SK-N-SH treated with all-trans-retinoic acid at 6 μM for 48 hours (cell line): Measurements from ENCODE around the gene TNFRSF21.

Experiments used
- ATAC-seq: fragments of 200-7000 bp; cut with Tn5 transposase; 3 replicates; pipeline ENCODE4 v1.9.1; 2020; ENCODE audit warnings: mild to moderate bottlenecking, moderate library complexity
- ARNTL ChIP-seq: fragments of 450-650 bp; formaldehyde crosslinking; IDR thresholded peaks from 2 replicates; pipeline ENCODE4 v1.5.0; 2020; ENCODE audit warnings: low read depth, mild to moderate bottlenecking, moderate library complexity, borderline replicate concordance
- CREB5 ChIP-seq: fragments of 250-450 bp; sonication (Bioruptor Pico); IDR thresholded peaks from 2 replicates; pipeline ENCODE4 v1.5.1; 2020; ENCODE audit warnings: low read depth, mild to moderate bottlenecking, moderate library complexity
- CSDC2 ChIP-seq: fragments of 250-450 bp; sonication (Bioruptor Pico); IDR thresholded peaks from 2 replicates; pipeline ENCODE4 v1.5.0; 2020; ENCODE audit warnings: mild to moderate bottlenecking, moderate library complexity
- ESRRG ChIP-seq: fragments of 250-450 bp; sonication (Bioruptor Pico); IDR thresholded peaks from 2 replicates; pipeline ENCODE4 v1.6.1; 2021; ENCODE audit warnings: mild to moderate bottlenecking
- GLIS3 ChIP-seq: fragments of 250-450 bp; sonication (Bioruptor Pico); IDR thresholded peaks from 2 replicates; pipeline ENCODE4 v1.5.0; 2020; ENCODE audit warnings: mild to moderate bottlenecking, moderate library complexity
- ISL1 ChIP-seq: fragments of 250-450 bp; sonication (Bioruptor Pico); IDR thresholded peaks from 2 replicates; pipeline ENCODE4 v2.1.2; 2022; ENCODE audit warnings: mild to moderate bottlenecking, moderate library complexity
- RARB ChIP-seq: fragments of 250-450 bp; sonication (Bioruptor Pico); IDR thresholded peaks from 2 replicates; pipeline ENCODE4 v1.8.0; 2021; ENCODE audit warnings: mild to moderate bottlenecking, moderate library complexity
- SNAI2 ChIP-seq: fragments of 250-450 bp; sonication (Bioruptor Pico); IDR thresholded peaks from 2 replicates; pipeline ENCODE4 v1.5.0; 2020; ENCODE audit warnings: mild to moderate bottlenecking, moderate library complexity
- TCF4 ChIP-seq: fragments of 250-450 bp; sonication (Bioruptor Pico); IDR thresholded peaks from 2 replicates; pipeline ENCODE4 v1.8.0; 2021; ENCODE audit warnings: mild to moderate bottlenecking, moderate library complexity, borderline replicate concordance
- TOX ChIP-seq: fragments of 250-450 bp; sonication (Bioruptor Pico); IDR thresholded peaks from 2 replicates; pipeline ENCODE4 v1.8.0; 2021; ENCODE audit warnings: mild to moderate bottlenecking, moderate library complexity, borderline replicate concordance
- ZC3H10 ChIP-seq: fragments of 250-450 bp; sonication (Bioruptor Pico); IDR thresholded peaks from 2 replicates; pipeline ENCODE4 v1.5.1; 2021; ENCODE audit warnings: mild to moderate bottlenecking, moderate library complexity
- ZFP3 ChIP-seq: fragments of 250-450 bp; sonication (Bioruptor Pico); IDR thresholded peaks from 2 replicates; pipeline ENCODE4 v1.5.0; 2020; ENCODE audit warnings: mild to moderate bottlenecking, moderate library complexity
- ZFP30 ChIP-seq: fragments of 450-650 bp; formaldehyde crosslinking; IDR thresholded peaks from 2 replicates; pipeline ENCODE4 v1.5.0; 2022; ENCODE audit warnings: mild to moderate bottlenecking, moderate library complexity
- ZNF565 ChIP-seq: fragments of 450-650 bp; formaldehyde crosslinking; conservative IDR thresholded peaks from 2 replicates; pipeline ENCODE4 v1.5.0; 2020; ENCODE audit warnings: low read depth, mild to moderate bottlenecking, moderate library complexity
- ZNF70 ChIP-seq: fragments of 450-650 bp; formaldehyde crosslinking; IDR thresholded peaks from 2 replicates; pipeline ENCODE4 v1.5.0; 2020; ENCODE audit warnings: mild to moderate bottlenecking, moderate library complexity
- ZNF8 ChIP-seq: fragments of 450-650 bp; formaldehyde crosslinking; IDR thresholded peaks from 2 replicates; pipeline ENCODE4 v1.5.0; 2020; ENCODE audit warnings: mild to moderate bottlenecking, moderate library complexity
- TF ChIP-seq, protein P1 (sequence below): fragments of 250-450 bp; sonication (Bioruptor Pico); IDR thresholded peaks from 2 replicates; pipeline ENCODE4 v1.8.0; 2021; ENCODE audit warnings: low read depth, mild to moderate bottlenecking, moderate library complexity, borderline replicate concordance
- TF ChIP-seq, protein P2 (sequence below): fragments of 250-450 bp; sonication (Bioruptor Pico); IDR thresholded peaks from 2 replicates; pipeline ENCODE4 v1.5.1; 2021; ENCODE audit warnings: mild to moderate bottlenecking, moderate library complexity

TNFRSF21 gene

GRCh38 chr6:47290124-47290834 lies 19.4 kb downstream of the TNFRSF21 start (continued):
- TF ChIP-seq TCF4 (CRISPR knock-in tag) (no peak), GLIS3 (CRISPR knock-in tag) (no peak)

- ATAC-seq = no peak
- TF ChIP-seq ZFP30 (CRISPR knock-in tag) = no peak
- TF ChIP-seq CSDC2 (CRISPR knock-in tag) = no peak
- no peak for TF ChIP-seq ZC3H10 (CRISPR knock-in tag)
- TF ChIP-seq CREB5 (CRISPR knock-in tag) = no peak
- TF ChIP-seq ZFP3 (CRISPR knock-in tag) = no peak
Observed at GRCh38 chr6:47288267-47289090, 21.2 kb downstream of the TNFRSF21 start.

- no peak for ATAC-seq
- TF ChIP-seq, protein P1, sequence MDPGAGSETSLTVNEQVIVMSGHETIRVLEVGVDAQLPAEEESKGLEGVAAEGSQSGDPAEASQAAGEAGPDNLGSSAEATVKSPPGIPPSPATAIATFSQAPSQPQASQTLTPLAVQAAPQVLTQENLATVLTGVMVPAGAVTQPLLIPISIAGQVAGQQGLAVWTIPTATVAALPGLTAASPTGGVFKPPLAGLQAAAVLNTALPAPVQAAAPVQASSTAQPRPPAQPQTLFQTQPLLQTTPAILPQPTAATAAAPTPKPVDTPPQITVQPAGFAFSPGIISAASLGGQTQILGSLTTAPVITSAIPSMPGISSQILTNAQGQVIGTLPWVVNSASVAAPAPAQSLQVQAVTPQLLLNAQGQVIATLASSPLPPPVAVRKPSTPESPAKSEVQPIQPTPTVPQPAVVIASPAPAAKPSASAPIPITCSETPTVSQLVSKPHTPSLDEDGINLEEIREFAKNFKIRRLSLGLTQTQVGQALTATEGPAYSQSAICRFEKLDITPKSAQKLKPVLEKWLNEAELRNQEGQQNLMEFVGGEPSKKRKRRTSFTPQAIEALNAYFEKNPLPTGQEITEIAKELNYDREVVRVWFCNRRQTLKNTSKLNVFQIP = no peak
- TF ChIP-seq TOX (CRISPR knock-in tag) (no peak), GLIS3 (CRISPR knock-in tag) (no peak), ZFP3 (CRISPR knock-in tag) (no peak), TCF4 (CRISPR knock-in tag) (no peak), SNAI2 (CRISPR knock-in tag) (no peak), ZC3H10 (CRISPR knock-in tag) (no peak)
Observed at GRCh38 chr6:47286301-47286700, 23.4 kb downstream of the TNFRSF21 start.

- no peak for TF ChIP-seq ZNF565 (CRISPR knock-in tag)
- TF ChIP-seq SNAI2 (CRISPR knock-in tag) = no peak
- no peak for TF ChIP-seq RARB (CRISPR knock-in tag)
- TF ChIP-seq ZC3H10 (CRISPR knock-in tag) = no peak
- TF ChIP-seq ESRRG (CRISPR knock-in tag) = no peak
- TF ChIP-seq ARNTL (CRISPR knock-in tag) = no peak
- TF ChIP-seq GLIS3 (CRISPR knock-in tag) = no peak
- no peak for TF ChIP-seq CREB5 (CRISPR knock-in tag)
- TF ChIP-seq, protein P1 = no peak
- TF ChIP-seq, protein P2, sequence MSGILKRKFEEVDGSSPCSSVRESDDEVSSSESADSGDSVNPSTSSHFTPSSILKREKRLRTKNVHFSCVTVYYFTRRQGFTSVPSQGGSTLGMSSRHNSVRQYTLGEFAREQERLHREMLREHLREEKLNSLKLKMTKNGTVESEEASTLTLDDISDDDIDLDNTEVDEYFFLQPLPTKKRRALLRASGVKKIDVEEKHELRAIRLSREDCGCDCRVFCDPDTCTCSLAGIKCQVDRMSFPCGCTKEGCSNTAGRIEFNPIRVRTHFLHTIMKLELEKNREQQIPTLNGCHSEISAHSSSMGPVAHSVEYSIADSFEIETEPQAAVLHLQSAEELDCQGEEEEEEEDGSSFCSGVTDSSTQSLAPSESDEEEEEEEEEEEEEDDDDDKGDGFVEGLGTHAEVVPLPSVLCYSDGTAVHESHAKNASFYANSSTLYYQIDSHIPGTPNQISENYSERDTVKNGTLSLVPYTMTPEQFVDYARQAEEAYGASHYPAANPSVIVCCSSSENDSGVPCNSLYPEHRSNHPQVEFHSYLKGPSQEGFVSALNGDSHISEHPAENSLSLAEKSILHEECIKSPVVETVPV (CRISPR knock-in tag) = no peak
- TF ChIP-seq ZFP30 (CRISPR knock-in tag) = no peak
- TF ChIP-seq ZNF8 (CRISPR knock-in tag) = no peak
- TF ChIP-seq CSDC2 (CRISPR knock-in tag) = no peak
- no peak for TF ChIP-seq ZNF70 (CRISPR knock-in tag)
- no peak for TF ChIP-seq TOX (CRISPR knock-in tag)
- TF ChIP-seq ISL1 (CRISPR knock-in tag) = no peak
- no peak for ATAC-seq
Observed at GRCh38 chr6:47283993-47284392, 25.7 kb downstream of the TNFRSF21 start.
